ENCODE data around the gene NR5A1. TPM values are rescaled to one million over a fixed set of nuclear protein-coding genes. Genes with fewer than 3 reads are reported as not detected.

The NR5A1 gene
- total RNA-seq, 4 donors from 2014 or later: not detected

- Histone ChIP-seq H3K27me3 (peaks cover 0 to 43% (median 0%) of the 10 kb centered on the region in 4 donors), H3K9me3 (no peaks in the 10 kb centered on the region), H3K4me3 (no peak overlapping the region), H3K4me1 (peaks cover 0 to 6% (median 0%) of the 10 kb centered on the region in 3 donors), H3K27ac (no peak overlapping the region), H3K36me3 (no peaks in the 10 kb centered on the region)
- DNase-seq: no peak
- 77 to 79% methylated on average over 3 of the region's 3 CpGs for WGBS, 2 donors
- no peak for TF ChIP-seq POLR2A (IDR thresholded peaks at IDR 0.05)
- TF ChIP-seq CTCF (IDR thresholded peaks at IDR 0.05): no peak
- intact Hi-C loops (cut with DNase I): no loop called here
Measured at GRCh38 chr9:124442826-124443225, 64.4 kb downstream of the NR5A1 start.

- DNase-seq: no peak
- intact Hi-C loops (cut with DNase I): no loop called here
- no peaks in the 10 kb centered on the region for H3K36me3 ChIP-seq
- TF ChIP-seq CTCF (IDR thresholded peaks at IDR 0.05): no peak
- no peak for TF ChIP-seq POLR2A (IDR thresholded peaks at IDR 0.05)
- no peaks in the 10 kb centered on the region for H3K9me3 ChIP-seq
- H3K4me3 ChIP-seq: no peak overlapping the region
- H3K27ac ChIP-seq: no peak overlapping the region
- peaks cover 0 to 6% (median 0%) of the 10 kb centered on the region in 3 donors for H3K4me1 ChIP-seq
- H3K27me3 ChIP-seq: peaks cover 0 to 41% (median 0%) of the 10 kb centered on the region in 4 donors
Measured at GRCh38 chr9:124442379-124442778, 64.8 kb downstream of the NR5A1 start.

GRCh38 chr9:124441291-124441690 lies 65.9 kb downstream of the NR5A1 start:
- no peak for DNase-seq

GRCh38 chr9:124440786-124441185 lies 66.4 kb downstream of the NR5A1 start:
- intact Hi-C loops (cut with DNase I): no loop called here
- Histone ChIP-seq H3K4me3 (no peak overlapping the region), H3K27ac (no peak overlapping the region), H3K36me3 (no peaks in the 10 kb centered on the region), H3K9me3 (no peaks in the 10 kb centered on the region), H3K27me3 (peaks cover 0 to 26% (median 0%) of the 10 kb centered on the region in 4 donors), H3K4me1 (peaks cover 0 to 12% (median 0%) of the 10 kb centered on the region in 3 donors)
- TF ChIP-seq POLR2A (IDR thresholded peaks at IDR 0.05) (no peak), CTCF (IDR thresholded peaks at IDR 0.05) (no peak)
- WGBS, 2 donors: 79 to 81% methylated on average over 10 of the region's 10 CpGs
- DNase-seq: no peak

More at GRCh38 chr9:124441291-124441690, 65.9 kb downstream of the NR5A1 start:
- H3K36me3 ChIP-seq: no peaks in the 10 kb centered on the region
- peaks cover 0 to 10% (median 0%) of the 10 kb centered on the region in 3 donors for H3K4me1 ChIP-seq
- H3K27me3 ChIP-seq: peaks cover 0 to 30% (median 0%) of the 10 kb centered on the region in 4 donors
- H3K27ac ChIP-seq: no peak overlapping the region
- no peak overlapping the region for H3K4me3 ChIP-seq
- 96% methylated on average over 11 of the region's 16 CpGs; no CpG with 5 or more reads in 1 of the 2 donors for WGBS, 2 donors
- H3K9me3 ChIP-seq: no peaks in the 10 kb centered on the region
- TF ChIP-seq POLR2A (IDR thresholded peaks at IDR 0.05) (no peak), CTCF (IDR thresholded peaks at IDR 0.05) (no peak)
- intact Hi-C loops (cut with DNase I): no loop called here

GRCh38 chr9:124439686-124440243 lies 67.4 kb downstream of the NR5A1 start:
- intact Hi-C loops (cut with DNase I): no loop called here
- Histone ChIP-seq H3K4me3 (no peak overlapping the region), H3K36me3 (no peaks in the 10 kb centered on the region), H3K4me1 (peaks cover 0 to 13% (median 0%) of the 10 kb centered on the region in 3 donors), H3K27me3 (peaks cover 0 to 26% (median 0%) of the 10 kb centered on the region in 4 donors), H3K9me3 (no peaks in the 10 kb centered on the region), H3K27ac (no peak overlapping the region)
- no peak for DNase-seq
- TF ChIP-seq POLR2A (IDR thresholded peaks at IDR 0.05) (no peak), CTCF (IDR thresholded peaks at IDR 0.05) (no peak)
- WGBS, 2 donors: 87 to 94% methylated on average over 2 to 5 of the region's 6 CpGs
